H9 (cell line): ENCODE data around the gene INPP5A. TPM values are rescaled to one million over a fixed set of nuclear protein-coding genes. Genes with fewer than 3 reads are reported as not detected.

Experiments
- DNase-seq: peaks from one replicate; pipeline ENCODE4 v3.0.0-alpha.2; 2017
- H2AFZ ChIP-seq: one replicate; pipeline ENCODE4 v1.6.1; 2013; ENCODE audit warnings: mild to moderate bottlenecking, low read length, control low read depth, moderate library complexity
- H2AK5ac ChIP-seq: 2 replicates; pipeline ENCODE4 v1.6.1; 2013; ENCODE audit warnings: low read length, control low read depth, mixed read lengths; ENCODE audit not compliant: insufficient read length
- H2BK120ac ChIP-seq: one replicate; pipeline ENCODE4 v1.6.1; 2013; ENCODE audit warnings: low read depth, mild to moderate bottlenecking, low read length, control low read depth, inconsistent platforms; ENCODE audit not compliant: poor library complexity, severe bottlenecking
- H2BK12ac ChIP-seq: 2 replicates; pipeline ENCODE4 v1.6.1; 2013; ENCODE audit warnings: low read length, control low read depth, mixed read lengths, low read depth; ENCODE audit not compliant: insufficient read length
- H2BK15ac ChIP-seq: 2 replicates; pipeline ENCODE4 v1.6.1; 2013; ENCODE audit warnings: low read depth, low read length, control low read depth
- H2BK20ac ChIP-seq: one replicate; pipeline ENCODE4 v1.6.1; 2013; ENCODE audit warnings: low read depth, mild to moderate bottlenecking, low read length, control low read depth, inconsistent platforms; ENCODE audit not compliant: poor library complexity, severe bottlenecking
- H2BK5ac ChIP-seq: 2 replicates; pipeline ENCODE4 v1.6.1; 2013; ENCODE audit warnings: low read length, control low read depth, mixed read lengths; ENCODE audit not compliant: insufficient read length
- H3K14ac ChIP-seq: 2 replicates; pipeline ENCODE4 v1.6.1; 2013; ENCODE audit warnings: low read length, control low read depth; ENCODE audit not compliant: insufficient read depth
- H3K18ac ChIP-seq: 2 replicates; pipeline ENCODE4 v1.6.1; 2013; ENCODE audit warnings: low read depth, mild to moderate bottlenecking, mixed read lengths, low read length, control low read depth; ENCODE audit not compliant: insufficient read length
- H3K23ac ChIP-seq: 2 replicates; pipeline ENCODE4 v1.6.1; 2013; ENCODE audit warnings: low read length, control low read depth, mixed read lengths, low read depth; ENCODE audit not compliant: insufficient read length
- H3K23me2 ChIP-seq: 2 replicates; pipeline ENCODE4 v1.6.1; 2013; ENCODE audit warnings: low read depth, mild to moderate bottlenecking, mixed read lengths, low read length, control low read depth; ENCODE audit not compliant: insufficient read length, poor library complexity, severe bottlenecking
- H3K27ac ChIP-seq: 2 replicates; pipeline ENCODE4 v1.5.1; 2013; ENCODE audit warnings: low read length, control low read depth, mixed read lengths, low read depth; ENCODE audit not compliant: insufficient read length
- H3K27me3 ChIP-seq: 2 replicates; pipeline ENCODE4 v1.6.1; 2013; ENCODE audit warnings: low read length, control low read depth, inconsistent platforms; ENCODE audit not compliant: insufficient read depth
- H3K4ac ChIP-seq: 2 replicates; pipeline ENCODE4 v1.6.1; 2013; ENCODE audit warnings: low read depth, mild to moderate bottlenecking, control low read depth, inconsistent platforms, low read length, moderate library complexity
- H3K4me1 ChIP-seq: 2 replicates; pipeline ENCODE4 v1.6.1; 2013; ENCODE audit warnings: low read length, control low read depth, inconsistent platforms; ENCODE audit not compliant: insufficient read depth
- H3K4me2 ChIP-seq: 2 replicates; pipeline ENCODE4 v1.6.1; 2013; ENCODE audit warnings: low read length, control low read depth, mixed read lengths; ENCODE audit not compliant: insufficient read length, insufficient read depth
- H3K56ac ChIP-seq: 2 replicates; pipeline ENCODE4 v1.6.1; 2013; ENCODE audit warnings: low read depth, mild to moderate bottlenecking, mixed read lengths, low read length, control low read depth; ENCODE audit not compliant: insufficient read length
- H3K79me1 ChIP-seq: 2 replicates; pipeline ENCODE4 v1.6.1; 2013; ENCODE audit warnings: low read depth, mild to moderate bottlenecking, moderate library complexity, low read length, control low read depth, inconsistent platforms; ENCODE audit not compliant: insufficient read depth, poor library complexity, severe bottlenecking
- H3K79me2 ChIP-seq: 2 replicates; pipeline ENCODE4 v1.6.1; 2013; ENCODE audit warnings: low read length, control low read depth, inconsistent platforms; ENCODE audit not compliant: insufficient read depth
- H3K9ac ChIP-seq: 2 replicates; pipeline ENCODE4 v1.6.1; 2013; ENCODE audit warnings: low read length, control low read depth, mixed read lengths; ENCODE audit not compliant: insufficient read length; ENCODE audit errors: extremely low read depth
- H3K9me3 ChIP-seq: one replicate; pipeline ENCODE4 v1.6.1; 2013; ENCODE audit warnings: low read depth, low read length, inconsistent platforms; ENCODE audit not compliant: control insufficient read depth
- H3T11ph ChIP-seq: one replicate; pipeline ENCODE4 v1.6.1; 2013; ENCODE audit warnings: mild to moderate bottlenecking, low read length, control low read depth, inconsistent platforms
- H4K20me1 ChIP-seq: one replicate; pipeline ENCODE4 v1.6.1; 2013; ENCODE audit not compliant: control insufficient read depth, insufficient read length, insufficient read depth
- H4K5ac ChIP-seq: 2 replicates; pipeline ENCODE4 v1.6.1; 2013; ENCODE audit warnings: low read depth, mild to moderate bottlenecking, mixed read lengths, low read length, control low read depth; ENCODE audit not compliant: insufficient read length
- H4K8ac ChIP-seq: replicated peaks from 2 replicates; pipeline ENCODE4 v1.6.1; 2013; ENCODE audit warnings: low read length, control low read depth, mixed read lengths, low read depth; ENCODE audit not compliant: insufficient read length
- H4K91ac ChIP-seq: 2 replicates; pipeline ENCODE4 v1.6.1; 2013; ENCODE audit warnings: low read depth, mild to moderate bottlenecking, moderate library complexity, mixed read lengths, low read length, control low read depth; ENCODE audit not compliant: insufficient read length
- H3K27ac Mint-ChIP-seq, 3 experiments: 2 replicates in 2 of 3; 3 replicates in 1 of 3; pipeline ENCODE4 v1.8.0; 2020 to 2021; ENCODE audit warnings: mixed read lengths in 3 of 3, mild to moderate bottlenecking in 1 of 3, moderate library complexity in 1 of 3
- H3K27me3 Mint-ChIP-seq: 2 replicates; pipeline ENCODE4 v1.8.0; 2021; ENCODE audit warnings: low read depth, mild to moderate bottlenecking, moderate library complexity, mixed read lengths
- H3K36me3 Mint-ChIP-seq, 3 experiments: 2 replicates in 2 of 3; 3 replicates in 1 of 3; pipeline ENCODE4 v1.8.0; 2020 to 2021; ENCODE audit warnings: low read depth in 3 of 3, mixed read lengths in 3 of 3; ENCODE audit not compliant: insufficient read depth in 1 of 3
- H3K4me1 Mint-ChIP-seq, 2 experiments: 2 replicates each; pipeline ENCODE4 v1.8.0; 2020; ENCODE audit warnings: mixed read lengths in 2 of 2
- H3K4me3 Mint-ChIP-seq, 2 experiments: 2 replicates in 1 of 2; 3 replicates in 1 of 2; pipeline ENCODE4 v1.8.0; 2020 to 2021; ENCODE audit warnings: mild to moderate bottlenecking in 2 of 2, mixed read lengths in 2 of 2, moderate library complexity in 1 of 2
- H3K9me3 Mint-ChIP-seq, 2 experiments: 2 replicates in 1 of 2; 3 replicates in 1 of 2; pipeline ENCODE4 v1.8.0; 2020; ENCODE audit warnings: mild to moderate bottlenecking in 2 of 2, mixed read lengths in 2 of 2, moderate library complexity in 1 of 2
- WGBS: extraction: QIAGEN DNeasy Blood & Tissue Kit; methylation state at CpG from one replicate; pipeline ENCODE4 v1.1.7; 2013; ENCODE audit warnings: missing lambda C conversion rate, low lambda C conversion rate, mixed read lengths; ENCODE audit not compliant: insufficient read length; ENCODE audit errors: extremely low coverage; 5-methylcytosine and 5-hydroxymethylcytosine counted together
- total RNA-seq: library from RNA; stranded (reverse); gene quantifications from 2 replicates; pipeline ENCODE4 v1.2.1, GENCODE V29; 2021
- TF ChIP-seq, protein P1 (sequence below): fragments of 200-600 bp; sonication (generic); conservative IDR thresholded peaks from 3 replicates; pipeline ENCODE4 v1.8.0; 2021; ENCODE audit warnings: antibody characterized with exemption, mild to moderate bottlenecking

Gene INPP5A
- total RNA-seq, 1 experiment from 2014 or later: 17.7 TPM

DNA sequence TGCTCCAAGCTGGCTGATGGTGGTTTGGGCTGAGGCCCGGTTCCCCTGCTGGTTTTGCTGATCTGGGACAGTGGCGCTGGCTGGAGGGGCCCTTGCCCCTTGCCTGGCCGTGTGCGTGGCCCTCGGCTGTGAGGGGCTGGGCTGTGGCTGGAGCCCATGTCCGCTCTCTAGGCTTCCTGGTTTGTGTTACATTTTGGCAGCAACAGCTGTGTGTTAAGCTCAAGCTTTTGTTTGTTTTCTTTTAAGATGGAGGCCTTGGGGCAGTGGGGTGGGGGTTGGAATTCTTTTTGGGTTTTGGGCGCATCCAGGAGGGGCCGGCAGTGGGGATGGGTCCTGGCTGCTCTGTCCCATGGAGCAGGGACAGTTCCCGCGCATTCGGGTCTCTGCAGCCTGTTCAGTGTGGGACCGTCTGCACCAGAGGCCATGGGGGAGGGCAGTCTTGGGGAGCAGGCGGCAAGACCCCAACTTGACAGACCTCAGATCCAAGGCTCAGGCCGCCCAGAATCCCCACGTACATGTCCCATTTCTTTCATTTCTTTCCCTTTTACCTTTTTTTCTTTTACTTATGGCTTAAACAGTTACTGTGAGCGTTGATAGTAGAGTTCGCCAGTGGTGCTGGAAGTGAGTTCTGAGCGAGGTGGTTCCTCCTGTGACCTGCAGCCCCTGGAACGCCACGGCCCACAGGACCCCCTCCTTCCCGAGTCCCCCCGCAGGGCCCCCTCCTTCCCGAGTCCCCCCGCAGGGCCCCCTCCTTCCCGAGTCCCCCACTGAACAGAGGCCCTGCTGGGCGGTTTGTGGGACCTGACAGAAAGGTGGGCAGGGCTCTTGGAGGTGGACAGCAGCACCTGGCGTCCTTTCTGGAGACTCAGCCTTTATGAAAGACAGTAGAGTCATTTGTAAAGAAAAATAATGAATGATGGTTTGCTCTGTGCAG is 75.3 kb downstream of the INPP5A start:
- Histone ChIP-seq H3K9ac (no peak overlapping the region), H2AK5ac (no peak overlapping the region), H3K27me3 (no peaks in the 10 kb centered on the region), H2BK12ac (no peak overlapping the region), H4K5ac (no peak overlapping the region), H3K14ac (no peak overlapping the region; the same call in 1 of the 2 replicates), H3K27ac (no peak overlapping the region), H2BK15ac (no peak overlapping the region), H3K4me2 (no peak overlapping the region), H3T11ph (no peak overlapping the region), H3K9me3 (no peaks in the 10 kb centered on the region), H3K79me2 (no peaks in the 10 kb centered on the region), H4K8ac (no peak overlapping the region), H3K23me2 (no peaks in the 10 kb centered on the region), H3K4me1 (no peaks in the 10 kb centered on the region), H3K4ac (no peak overlapping the region), H2AFZ (no peak overlapping the region), H4K20me1 (no peaks in the 10 kb centered on the region), H3K79me1 (no peaks in the 10 kb centered on the region), H3K23ac (no peak overlapping the region), H3K18ac (no peak overlapping the region), H4K91ac (no peak overlapping the region), H3K56ac (no peak overlapping the region), H2BK5ac (no peak overlapping the region), H2BK20ac (no peak overlapping the region), H2BK120ac (no peak overlapping the region)
- TF ChIP-seq, protein P1, sequence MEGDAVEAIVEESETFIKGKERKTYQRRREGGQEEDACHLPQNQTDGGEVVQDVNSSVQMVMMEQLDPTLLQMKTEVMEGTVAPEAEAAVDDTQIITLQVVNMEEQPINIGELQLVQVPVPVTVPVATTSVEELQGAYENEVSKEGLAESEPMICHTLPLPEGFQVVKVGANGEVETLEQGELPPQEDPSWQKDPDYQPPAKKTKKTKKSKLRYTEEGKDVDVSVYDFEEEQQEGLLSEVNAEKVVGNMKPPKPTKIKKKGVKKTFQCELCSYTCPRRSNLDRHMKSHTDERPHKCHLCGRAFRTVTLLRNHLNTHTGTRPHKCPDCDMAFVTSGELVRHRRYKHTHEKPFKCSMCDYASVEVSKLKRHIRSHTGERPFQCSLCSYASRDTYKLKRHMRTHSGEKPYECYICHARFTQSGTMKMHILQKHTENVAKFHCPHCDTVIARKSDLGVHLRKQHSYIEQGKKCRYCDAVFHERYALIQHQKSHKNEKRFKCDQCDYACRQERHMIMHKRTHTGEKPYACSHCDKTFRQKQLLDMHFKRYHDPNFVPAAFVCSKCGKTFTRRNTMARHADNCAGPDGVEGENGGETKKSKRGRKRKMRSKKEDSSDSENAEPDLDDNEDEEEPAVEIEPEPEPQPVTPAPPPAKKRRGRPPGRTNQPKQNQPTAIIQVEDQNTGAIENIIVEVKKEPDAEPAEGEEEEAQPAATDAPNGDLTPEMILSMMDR: no peak
- peak overlapping the region in 1 of 3 experiments; percentile 80; a peak in 1 of 7 replicates for H3K27ac Mint-ChIP-seq
- peaks cover 10% of the 10 kb centered on the region for H3K27me3 Mint-ChIP-seq
- peaks cover 2 to 7% (median 3%) of the 10 kb centered on the region in 3 experiments; a peak in 5 of 7 replicates for H3K36me3 Mint-ChIP-seq
- peaks cover 3 to 15% of the 10 kb centered on the region in 2 experiments; a peak in 3 of 4 replicates for H3K4me1 Mint-ChIP-seq
- H3K4me3 Mint-ChIP-seq: no peak overlapping the region
- H3K9me3 Mint-ChIP-seq: peaks cover 3 to 8% of the 10 kb centered on the region in 2 experiments; a peak in 4 of 5 replicates
- no peak for DNase-seq
- WGBS: no CpG with 5 or more reads among the region's 27 CpGs
